Ishikawa (cell line): ENCODE measurements around the gene CCDC73.

Experiments
- CEBPB ChIP-seq: IDR thresholded peaks from 2 replicates; pipeline ENCODE4 v1.6.1; 2012
- CREB1 ChIP-seq: IDR thresholded peaks from 2 replicates; pipeline ENCODE4 v1.6.1; 2012; ENCODE audit warnings: low read depth
- EP300 ChIP-seq: IDR thresholded peaks from 2 replicates; pipeline ENCODE4 v1.6.1; 2012; ENCODE audit warnings: borderline replicate concordance
- FOXM1 ChIP-seq: IDR thresholded peaks from 2 replicates; pipeline ENCODE4 v1.6.1; 2012; ENCODE audit warnings: low read depth, borderline replicate concordance
- MAX ChIP-seq: IDR thresholded peaks from 2 replicates; pipeline ENCODE4 v1.6.1; 2012
- NFIC ChIP-seq: IDR thresholded peaks from 2 replicates; pipeline ENCODE4 v1.6.1; 2012
- RAD21 ChIP-seq: IDR thresholded peaks from 2 replicates; pipeline ENCODE4 v1.6.1; 2012; ENCODE audit warnings: low read depth
- REST ChIP-seq: IDR thresholded peaks from 2 replicates; pipeline ENCODE4 v1.6.1; 2012; ENCODE audit warnings: low read depth, mild to moderate bottlenecking
- TAF1 ChIP-seq: IDR thresholded peaks from 2 replicates; pipeline ENCODE4 v1.6.1; 2012; ENCODE audit warnings: low read depth, mild to moderate bottlenecking
- TCF12 ChIP-seq: IDR thresholded peaks from 2 replicates; pipeline ENCODE4 v1.6.1; 2012; ENCODE audit warnings: low read depth

- TF ChIP-seq EP300 = no peak
- TF ChIP-seq TAF1 = no peak
- no peak for TF ChIP-seq CREB1
- TF ChIP-seq REST = no peak
- no peak for TF ChIP-seq RAD21
- no peak for TF ChIP-seq FOXM1
- TF ChIP-seq CEBPB = no peak
- TF ChIP-seq TCF12 = no peak
- no peak for TF ChIP-seq MAX
- no peak for TF ChIP-seq NFIC
Measured at GRCh38 chr11:32751381-32751780, 43.1 kb downstream of the CCDC73 start.
